Measurements from ENCODE around the gene RAB40A. TPM values are rescaled to one million over a fixed set of nuclear protein-coding genes. Genes with fewer than 3 reads are reported as not detected.

The RAB40A gene
- total RNA-seq = not detected in 2 replicates

GRCh38 chrX:103519389-103519788 is at the start of gene RAB40A:
Gene RAB40A, minus strand, starts transcription at chrX:103519489. Its CDS starts 18,733 bp downstream, at chrX:103500756.

Other genes with a start within 250 kb of the RAB40A start
- gene TCEAL5, start 242.7 kb downstream of the RAB40A start, total RNA-seq = not detected in 2 replicates
- gene BEX2, start 208.5 kb downstream of the RAB40A start, total RNA-seq = 0.73 and 1.7 TPM in 2 replicates
- 1.2 and 5.3 TPM in 2 replicates for gene TCEAL7, start 189.2 kb downstream of the RAB40A start, total RNA-seq
- 93.7 and 102 TPM in 2 replicates for gene TCEAL9, start 163.0 kb downstream of the RAB40A start, total RNA-seq
- gene BEX3, start 143.0 kb downstream of the RAB40A start, total RNA-seq = 191 and 218 TPM in 2 replicates
- 41.0 and 53.2 TPM in 2 replicates for gene TCEAL4, start 66.0 kb upstream of the RAB40A start, total RNA-seq
- gene TCEAL3, start 88.5 kb upstream of the RAB40A start, total RNA-seq = 12.3 and 21.1 TPM in 2 replicates
- gene TCEAL1, start 109.5 kb upstream of the RAB40A start, total RNA-seq = 26.3 and 29.7 TPM in 2 replicates
- gene MORF4L2, start 167.2 kb upstream of the RAB40A start, total RNA-seq = 308 and 311 TPM in 2 replicates
- not detected in 2 replicates for gene TMEM31, start 191.4 kb upstream of the RAB40A start, total RNA-seq